ENCODE data around the gene PPP2R1B.

DNA sequence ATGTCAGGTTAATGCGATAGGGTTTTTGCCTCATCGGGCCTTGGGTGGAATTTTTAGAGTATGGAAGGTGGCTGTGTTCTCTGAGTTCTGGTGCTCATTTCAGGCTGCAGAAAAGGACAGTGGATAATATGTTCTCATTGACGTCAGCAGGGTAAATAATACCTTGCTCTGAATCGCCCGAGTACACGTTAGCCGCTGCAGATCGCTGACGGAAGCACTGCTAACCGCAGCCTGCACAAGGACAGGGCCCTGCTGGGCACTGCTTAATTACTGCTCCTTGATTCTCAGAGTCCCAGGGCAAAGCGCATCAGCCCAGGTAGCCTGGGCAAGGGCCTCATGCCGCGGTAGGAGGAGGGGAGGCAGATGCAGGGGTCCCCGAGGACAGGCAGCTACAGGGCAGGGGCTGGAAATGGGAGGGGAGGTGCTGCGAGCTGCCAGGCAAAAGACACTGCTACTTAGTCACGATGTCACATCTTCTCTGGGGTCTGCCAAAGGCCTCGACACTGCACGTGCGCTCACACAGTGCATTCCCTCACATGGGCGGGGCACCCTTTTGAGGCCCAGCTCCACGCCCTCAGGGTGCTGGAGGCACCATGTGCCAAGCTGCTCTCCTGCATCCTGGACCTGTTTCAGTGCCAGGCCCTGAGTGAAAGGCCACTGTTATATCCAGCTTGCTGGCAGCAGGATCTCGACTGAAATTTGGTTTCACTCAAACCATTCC lies 35.2 kb downstream of the PPP2R1B start:
- TF ChIP-seq, protein P1, sequence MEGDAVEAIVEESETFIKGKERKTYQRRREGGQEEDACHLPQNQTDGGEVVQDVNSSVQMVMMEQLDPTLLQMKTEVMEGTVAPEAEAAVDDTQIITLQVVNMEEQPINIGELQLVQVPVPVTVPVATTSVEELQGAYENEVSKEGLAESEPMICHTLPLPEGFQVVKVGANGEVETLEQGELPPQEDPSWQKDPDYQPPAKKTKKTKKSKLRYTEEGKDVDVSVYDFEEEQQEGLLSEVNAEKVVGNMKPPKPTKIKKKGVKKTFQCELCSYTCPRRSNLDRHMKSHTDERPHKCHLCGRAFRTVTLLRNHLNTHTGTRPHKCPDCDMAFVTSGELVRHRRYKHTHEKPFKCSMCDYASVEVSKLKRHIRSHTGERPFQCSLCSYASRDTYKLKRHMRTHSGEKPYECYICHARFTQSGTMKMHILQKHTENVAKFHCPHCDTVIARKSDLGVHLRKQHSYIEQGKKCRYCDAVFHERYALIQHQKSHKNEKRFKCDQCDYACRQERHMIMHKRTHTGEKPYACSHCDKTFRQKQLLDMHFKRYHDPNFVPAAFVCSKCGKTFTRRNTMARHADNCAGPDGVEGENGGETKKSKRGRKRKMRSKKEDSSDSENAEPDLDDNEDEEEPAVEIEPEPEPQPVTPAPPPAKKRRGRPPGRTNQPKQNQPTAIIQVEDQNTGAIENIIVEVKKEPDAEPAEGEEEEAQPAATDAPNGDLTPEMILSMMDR (IDR thresholded peaks at IDR 0.05) = no peak
- no peak for TF ChIP-seq POLR2A (IDR thresholded peaks at IDR 0.05)
